ENCODE results near the gene SCP2D1. TPM values are rescaled to one million over a fixed set of nuclear protein-coding genes. Genes with fewer than 3 reads are reported as not detected.

SCP2D1 gene
- polyA plus RNA-seq, 1 donor from 2014 or later = not detected

DNA sequence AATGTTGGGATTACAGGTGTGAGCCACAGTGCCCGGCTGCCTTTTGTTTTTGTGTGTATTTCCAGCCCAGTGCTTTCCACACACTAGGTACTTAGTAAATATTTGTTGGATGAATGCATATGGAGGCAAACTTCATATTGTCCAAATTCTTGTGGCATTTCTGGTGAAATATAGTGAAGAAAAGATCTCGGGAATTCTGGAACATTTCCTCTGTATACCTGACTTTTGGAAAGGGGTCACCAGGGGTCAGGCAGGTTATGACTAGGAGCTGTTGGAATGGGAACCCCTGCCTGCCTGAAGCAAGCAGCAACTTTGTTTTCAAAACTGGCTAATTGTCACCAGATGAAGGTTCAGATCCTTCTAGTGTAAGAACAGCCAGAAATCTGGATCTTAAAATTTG is 12.1 kb upstream of the SCP2D1 start:
- H2AFZ ChIP-seq (ENCODE audit: low read depth, low read length) = no peak overlapping the region
- H3K27me3 ChIP-seq (ENCODE audit: insufficient read depth, low read depth, low read length) = no peaks in the 10 kb centered on the region
- H3K27ac ChIP-seq (ENCODE audit: low read length) = no peak overlapping the region
- no peak overlapping the region for H3K9ac ChIP-seq (ENCODE audit: low read length)
- no peak overlapping the region for H3K4me3 ChIP-seq (ENCODE audit: low read length)
- H4K20me1 ChIP-seq (ENCODE audit: insufficient read depth) = no peaks in the 10 kb centered on the region
- H3K4me2 ChIP-seq (ENCODE audit: low read length) = no peak overlapping the region
- no peaks in the 10 kb centered on the region for H3K36me3 ChIP-seq (ENCODE audit: insufficient read depth, low read length)
- H3K9me3 ChIP-seq (ENCODE audit: low read length) = peaks cover under 1% of the 10 kb centered on the region
- no peak for TF ChIP-seq REST (IDR thresholded peaks at IDR 0.05; ENCODE audit: borderline replicate concordance)
- no peak for TF ChIP-seq MXI1 (conservative IDR thresholded peaks at IDR 0.05; ENCODE audit: poor library complexity, severe bottlenecking)
- no peak for TF ChIP-seq POLR2AphosphoS5 (IDR thresholded peaks at IDR 0.05)
- TF ChIP-seq EP300 (conservative IDR thresholded peaks at IDR 0.05; ENCODE audit: poor library complexity, severe bottlenecking) = no peak
- TF ChIP-seq CTCF (IDR thresholded peaks at IDR 0.05; ENCODE audit: poor library complexity, severe bottlenecking) = no peak
- no peak for TF ChIP-seq TAF1 (IDR thresholded peaks at IDR 0.05; ENCODE audit: low read depth)
- no peak for TF ChIP-seq RAD21 (conservative IDR thresholded peaks at IDR 0.05)
- TF ChIP-seq EZH2 (IDR thresholded peaks at IDR 0.05; ENCODE audit: borderline replicate concordance, insufficient read depth, low read length, poor library complexity, severe bottlenecking) = no peak
- TF ChIP-seq SMC3 (conservative IDR thresholded peaks at IDR 0.05; ENCODE audit: poor library complexity) = no peak
- H3K79me2 ChIP-seq (replicated peaks; ENCODE audit: insufficient read depth, low read length) = no peaks in the 10 kb centered on the region
- no peaks in the 10 kb centered on the region for H3F3A ChIP-seq (ENCODE audit: insufficient read depth, low read length, poor library complexity, severe bottlenecking)
- no peaks in the 10 kb centered on the region for H3K9me2 ChIP-seq (ENCODE audit: insufficient read depth, low read length)

GRCh38 chr20:18802012-18802634 is 11.5 kb upstream of the SCP2D1 start:
- H4K20me1 ChIP-seq (ENCODE audit: insufficient read depth) = no peaks in the 10 kb centered on the region
- no peaks in the 10 kb centered on the region for H3K27me3 ChIP-seq (ENCODE audit: insufficient read depth, low read depth, low read length)
- no peak overlapping the region for H2AFZ ChIP-seq (ENCODE audit: low read depth, low read length)
- H3K27ac ChIP-seq (ENCODE audit: low read length) = no peak overlapping the region
- no peaks in the 10 kb centered on the region for H3K9me2 ChIP-seq (ENCODE audit: insufficient read depth, low read length)
- H3K4me3 ChIP-seq (ENCODE audit: low read length) = no peak overlapping the region
- no peak for TF ChIP-seq CTCF (IDR thresholded peaks at IDR 0.05; ENCODE audit: poor library complexity, severe bottlenecking)
- no peak overlapping the region for H3K9ac ChIP-seq (ENCODE audit: low read length)
- H3K9me3 ChIP-seq (ENCODE audit: low read length) = no peaks in the 10 kb centered on the region
- H3K4me2 ChIP-seq (ENCODE audit: low read length) = no peak overlapping the region
- H3K36me3 ChIP-seq (ENCODE audit: insufficient read depth, low read length) = no peaks in the 10 kb centered on the region
- H3F3A ChIP-seq (ENCODE audit: insufficient read depth, low read length, poor library complexity, severe bottlenecking) = no peaks in the 10 kb centered on the region
- H3K79me2 ChIP-seq (replicated peaks; ENCODE audit: insufficient read depth, low read length) = no peaks in the 10 kb centered on the region

Measured in neural cell (in vitro differentiated cells).